GM21825 (cell line): ENCODE results near the gene TAMALIN.

ENCODE experiments used
- ATAC-seq: cut with Tn5 transposase; IDR thresholded peaks from one replicate; pipeline ENCODE4 v1.9.1; 2021; ENCODE audit warnings: mild to moderate bottlenecking, moderate library complexity; ENCODE audit not compliant: unreplicated experiment

The TAMALIN gene

DNA sequence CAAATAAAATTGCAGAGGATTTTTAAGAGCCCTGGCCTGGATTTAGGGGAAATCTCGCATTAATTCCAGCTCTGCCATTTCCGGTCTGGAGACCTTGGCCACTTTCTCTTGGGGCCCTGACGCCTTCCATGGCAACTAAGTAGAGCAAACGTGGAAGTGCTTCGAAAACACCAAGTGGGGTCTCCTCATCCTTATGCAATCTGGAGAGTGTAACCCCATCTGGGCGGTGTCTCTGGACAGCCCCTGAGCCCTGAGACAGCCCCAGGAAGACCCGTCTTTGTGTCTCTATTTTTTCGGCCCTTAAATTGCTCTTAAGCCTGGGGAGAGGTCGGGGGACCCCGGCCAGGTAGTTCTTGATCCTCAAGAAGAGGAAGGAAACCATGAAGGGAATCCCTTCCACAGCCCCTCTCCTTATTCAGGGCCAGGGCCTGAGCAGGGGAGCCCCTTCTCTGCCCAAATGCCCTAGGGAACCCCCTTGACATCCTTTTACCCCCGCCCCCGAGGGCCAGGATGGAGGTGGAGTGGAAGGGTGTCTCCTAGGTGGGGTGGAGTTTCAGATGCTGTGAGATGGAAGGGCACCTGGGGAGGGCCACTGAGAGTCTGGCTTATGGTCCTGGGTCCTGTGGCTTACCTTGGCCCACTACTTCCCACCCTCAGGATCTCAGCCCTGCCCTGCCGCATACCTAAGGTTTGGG, 26.8 kb downstream of the TAMALIN start:
- no peak for ATAC-seq

DNA sequence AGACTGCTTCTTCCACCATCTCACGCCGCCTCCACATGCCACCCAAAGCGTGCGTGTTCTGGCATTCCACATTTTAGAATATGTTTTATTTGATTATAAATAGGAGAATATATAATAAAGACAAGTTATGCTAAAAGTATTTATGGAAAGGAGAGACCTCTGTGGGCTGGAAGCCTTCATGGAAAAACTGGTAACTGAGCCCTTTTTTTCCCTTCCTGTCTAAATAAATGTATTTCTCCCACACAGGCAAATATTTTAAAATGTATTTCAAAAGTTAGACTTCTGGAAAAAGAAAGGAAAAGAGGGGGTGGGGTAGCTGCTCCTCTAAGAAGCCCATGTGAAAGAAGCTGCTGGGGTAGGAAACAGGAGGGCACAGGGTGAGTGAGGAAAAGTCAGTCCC, 28.4 kb downstream of the TAMALIN start:
- ATAC-seq: no peak

DNA sequence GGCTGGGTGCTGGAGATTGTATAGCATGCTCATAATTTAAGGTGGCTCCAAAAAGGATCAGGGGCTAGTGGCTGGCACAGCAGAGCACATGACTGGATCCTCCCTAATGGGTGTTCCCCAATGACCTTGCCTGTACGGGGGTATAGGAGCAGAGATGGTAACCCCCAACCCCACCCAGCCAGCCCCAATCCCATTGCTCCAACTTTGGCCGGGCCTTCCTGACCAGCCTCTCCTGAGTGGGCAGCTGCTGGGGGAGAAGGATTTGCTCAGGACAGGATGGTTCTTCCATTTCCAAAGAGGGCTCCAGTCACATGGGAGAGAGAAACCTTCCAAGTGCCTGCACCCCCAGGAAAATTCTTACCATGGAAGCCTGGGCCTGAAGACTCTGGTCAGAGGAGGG, 29.2 kb downstream of the TAMALIN start:
- no peak for ATAC-seq

DNA sequence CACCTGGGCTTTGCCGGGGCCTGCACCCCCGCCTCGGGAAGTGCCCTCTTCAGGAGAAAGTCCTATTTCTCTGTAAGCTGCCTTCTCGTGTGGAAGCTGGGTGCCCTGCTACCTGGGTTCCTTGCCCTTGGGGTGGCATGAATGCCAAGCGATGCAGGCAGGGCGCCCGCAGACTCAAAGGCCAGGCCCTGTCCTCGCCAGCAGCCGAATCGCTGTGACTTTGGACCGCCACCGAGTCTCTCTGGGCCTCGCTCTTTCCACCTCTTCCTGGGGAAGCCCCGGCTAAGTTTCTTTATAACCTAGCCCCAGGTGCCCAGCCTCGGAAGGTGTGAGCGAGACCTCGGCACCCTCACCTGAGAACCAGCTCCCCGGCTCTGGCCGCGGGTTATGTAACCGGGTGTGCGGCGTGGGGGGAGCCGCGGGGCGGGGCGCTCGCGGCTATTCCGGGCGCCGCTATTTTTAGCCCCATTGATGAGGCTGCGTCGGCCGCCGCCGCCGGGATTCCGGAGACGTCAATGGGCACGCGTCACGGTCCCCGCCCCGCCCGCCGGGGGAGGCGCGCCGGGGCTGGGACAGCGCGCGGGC, 29.9 kb downstream of the TAMALIN start:
- peak; percentile 34 for ATAC-seq

DNA sequence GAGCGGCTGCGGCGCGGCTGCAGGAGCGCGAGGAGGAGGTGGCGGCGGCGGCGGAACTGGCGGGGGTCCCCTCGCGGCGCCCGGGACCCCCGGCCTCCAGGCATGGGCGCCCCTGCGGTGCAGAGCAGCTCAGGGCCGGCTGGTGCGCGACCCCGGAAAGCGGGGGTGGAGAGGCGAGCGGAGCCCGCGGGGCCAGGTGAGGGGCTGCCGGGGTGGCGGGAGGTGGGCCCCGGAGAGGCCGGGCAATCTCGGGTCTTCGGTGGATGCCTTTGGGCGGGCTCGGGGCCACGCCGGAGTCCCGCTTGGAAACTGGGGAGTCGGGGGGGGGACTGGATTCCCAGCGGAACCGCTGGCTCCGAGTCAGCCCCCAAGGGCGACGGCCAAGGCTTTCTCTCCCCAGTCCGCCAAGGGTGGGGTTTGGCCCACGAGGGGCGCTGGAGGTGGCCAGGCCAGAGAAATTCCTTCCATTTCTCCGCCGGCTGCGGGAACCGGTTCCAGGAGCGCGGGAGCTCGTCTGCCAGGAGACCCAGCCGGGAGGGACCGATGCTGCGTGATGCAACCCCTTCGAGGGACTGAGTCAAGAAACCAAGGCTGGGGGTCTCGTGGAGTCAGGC, 30.6 kb downstream of the TAMALIN start:
- ATAC-seq: no peak

DNA sequence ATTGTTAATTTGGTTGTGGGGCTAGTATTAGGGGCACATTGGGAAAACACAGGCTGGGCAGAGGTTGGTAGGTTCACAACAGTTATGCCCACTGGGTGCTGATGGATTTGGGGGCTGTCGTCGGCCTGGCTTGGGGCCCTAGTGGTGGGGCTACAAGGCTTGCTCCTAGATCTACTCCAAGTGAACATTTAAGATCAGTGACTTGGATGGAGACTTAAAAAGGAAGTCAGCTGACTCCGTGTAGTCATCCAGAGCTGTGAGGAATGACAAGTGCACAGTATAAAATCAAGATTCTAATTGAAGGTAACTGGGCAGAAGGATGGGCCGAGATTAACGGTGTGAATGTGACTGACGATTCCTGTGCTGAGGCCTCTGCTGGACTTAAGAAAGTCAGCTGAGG, 31.7 kb downstream of the TAMALIN start:
- no peak for ATAC-seq

DNA sequence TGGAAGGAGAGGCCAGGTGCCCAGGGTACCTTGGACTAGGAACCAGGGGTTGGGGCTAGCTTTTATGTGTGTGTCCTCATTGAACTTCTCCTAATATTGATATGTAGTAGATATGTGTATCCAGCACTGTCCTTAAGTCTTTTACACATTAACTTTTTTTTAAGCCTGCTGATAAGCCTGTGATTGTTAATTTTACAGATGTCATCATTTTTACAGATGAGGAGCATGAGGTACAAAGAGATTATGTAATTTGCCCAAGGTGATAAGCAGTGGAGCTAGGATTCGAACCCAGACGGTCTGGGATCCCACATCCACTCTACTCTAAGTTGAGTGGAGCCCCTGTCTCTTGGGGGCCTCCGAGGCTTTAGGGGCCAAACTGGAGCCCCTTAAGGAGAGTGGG, 34.3 kb downstream of the TAMALIN start:
- ATAC-seq: no peak

DNA sequence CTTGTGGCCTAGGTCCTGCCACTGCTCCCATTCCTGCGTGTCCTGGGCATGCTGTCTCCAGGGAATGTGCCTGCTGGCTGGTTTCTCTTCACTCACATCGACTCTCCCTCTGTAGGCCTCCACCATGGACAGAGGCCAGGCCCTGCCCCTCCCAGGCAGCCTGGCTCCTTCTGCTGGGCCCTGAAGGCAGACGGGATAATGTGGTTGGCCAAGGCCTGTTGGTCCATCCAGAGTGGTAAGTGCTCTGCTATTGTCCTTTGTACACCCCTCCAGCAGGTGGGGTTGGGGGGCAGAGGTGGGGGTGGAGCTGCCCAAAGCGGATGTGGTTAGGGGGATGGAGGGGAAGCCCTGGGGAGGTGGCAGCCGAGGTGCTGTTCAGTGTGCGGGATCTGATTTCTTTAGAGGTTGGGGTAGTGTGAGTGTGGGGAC, 35.0 kb downstream of the TAMALIN start:
- ATAC-seq: no peak

DNA sequence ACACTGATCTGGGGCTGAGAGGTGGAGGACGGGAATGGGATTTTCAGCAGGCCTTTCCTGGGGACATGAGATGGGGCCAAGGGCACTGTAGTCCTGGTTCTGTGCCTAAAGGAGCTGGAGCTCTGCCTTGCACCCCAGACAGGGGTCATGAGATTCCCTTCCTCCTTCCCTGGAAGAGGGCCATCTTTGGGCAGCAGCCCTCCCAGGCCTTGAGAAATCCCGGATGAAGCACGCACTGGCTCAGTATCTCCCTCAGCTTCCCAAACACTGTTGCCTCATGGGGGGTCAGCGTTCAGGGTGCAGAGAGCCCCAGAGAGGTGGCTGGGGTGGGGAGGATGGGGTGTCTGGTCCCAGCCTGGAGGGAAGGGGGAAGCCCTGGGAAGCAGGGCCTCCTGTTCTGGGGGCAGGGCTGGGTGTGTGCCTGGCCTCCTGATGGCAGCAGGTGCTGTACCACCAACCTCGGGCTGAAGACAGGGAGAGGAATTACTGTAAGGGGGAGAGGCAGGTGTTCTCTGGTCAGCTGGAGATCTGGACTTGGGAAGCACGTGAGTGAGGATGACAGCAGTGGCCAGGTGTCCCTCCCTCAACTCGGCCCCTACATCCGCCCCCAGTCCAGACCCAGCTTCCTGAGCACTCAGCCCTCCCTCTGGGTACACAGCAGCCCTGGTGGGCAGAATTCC, 36.1 kb downstream of the TAMALIN start:
- ATAC-seq: no peak

DNA sequence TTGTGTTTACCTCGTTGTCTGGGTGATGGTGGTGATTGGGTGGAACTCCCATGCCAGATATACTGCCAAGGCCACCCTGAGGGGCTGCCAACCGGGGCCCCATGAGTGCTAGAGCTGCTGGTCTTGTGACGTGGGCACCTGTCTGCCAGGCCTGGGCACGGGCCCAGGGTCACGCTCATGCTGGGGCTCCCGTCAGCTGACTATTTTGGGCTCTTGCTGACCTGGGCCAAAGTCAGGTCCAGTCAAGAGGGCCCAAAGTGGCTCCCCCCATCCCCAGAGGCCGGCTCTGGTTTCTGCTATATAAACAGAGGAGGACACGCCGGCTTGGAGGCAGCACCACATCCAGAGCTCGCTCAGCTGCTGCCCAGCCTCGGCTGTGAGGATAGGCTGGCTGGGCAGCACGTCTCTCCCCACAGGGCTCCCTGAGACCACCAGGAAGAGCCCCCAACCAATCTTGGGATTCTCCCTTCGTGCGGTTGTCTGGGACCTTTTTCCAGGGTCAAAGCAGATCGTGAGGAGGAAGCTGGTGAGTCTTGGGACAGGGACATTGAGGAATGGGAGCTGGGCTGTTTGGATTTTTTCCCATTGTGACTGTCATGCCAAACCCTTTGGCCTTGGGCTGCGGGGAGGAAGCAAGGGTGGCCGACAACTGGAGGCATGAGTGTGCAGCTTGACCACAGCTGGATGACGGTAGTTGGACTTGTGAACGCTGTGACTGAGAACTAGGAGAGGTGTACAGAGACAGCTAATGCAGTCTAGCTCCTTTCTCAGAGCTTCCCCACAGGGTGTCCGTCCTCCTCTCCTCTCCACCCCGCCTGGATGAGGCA, 36.9 kb downstream of the TAMALIN start:
- ATAC-seq: no peak

DNA sequence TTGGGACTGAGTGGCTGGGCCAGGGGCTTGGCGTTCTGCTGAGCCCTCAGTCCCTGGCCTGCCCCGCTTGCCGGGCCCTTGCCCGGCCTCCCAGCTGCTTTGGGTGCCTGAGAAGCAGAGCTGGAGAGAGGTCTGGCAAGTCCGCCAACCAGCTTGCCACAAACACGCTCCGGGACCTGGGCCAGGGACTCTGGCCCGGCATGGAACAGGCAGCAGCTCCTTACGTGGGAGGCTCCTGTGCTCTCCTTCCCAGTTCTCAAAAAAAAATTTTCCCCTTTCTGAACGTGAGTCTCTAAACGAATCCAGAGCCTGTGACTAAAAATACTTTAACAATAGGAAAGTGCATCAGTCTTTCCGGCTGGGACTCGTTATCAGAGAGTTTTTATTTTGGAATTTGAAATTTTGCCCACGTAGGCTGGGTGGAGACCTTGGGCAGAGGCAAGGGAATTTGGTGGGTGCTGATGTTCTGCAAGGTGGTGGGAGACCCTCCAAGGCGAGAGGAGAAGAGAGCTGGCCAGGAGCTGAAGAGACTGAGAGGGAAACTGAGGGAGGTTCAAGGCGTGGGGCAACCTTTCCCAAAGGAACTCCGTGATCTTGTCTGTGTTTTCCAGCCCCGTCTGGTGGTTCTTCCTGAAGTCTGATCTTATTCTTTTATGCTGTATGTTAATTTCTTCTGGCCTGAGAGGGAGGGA, 37.7 kb downstream of the TAMALIN start:
- no peak for ATAC-seq

DNA sequence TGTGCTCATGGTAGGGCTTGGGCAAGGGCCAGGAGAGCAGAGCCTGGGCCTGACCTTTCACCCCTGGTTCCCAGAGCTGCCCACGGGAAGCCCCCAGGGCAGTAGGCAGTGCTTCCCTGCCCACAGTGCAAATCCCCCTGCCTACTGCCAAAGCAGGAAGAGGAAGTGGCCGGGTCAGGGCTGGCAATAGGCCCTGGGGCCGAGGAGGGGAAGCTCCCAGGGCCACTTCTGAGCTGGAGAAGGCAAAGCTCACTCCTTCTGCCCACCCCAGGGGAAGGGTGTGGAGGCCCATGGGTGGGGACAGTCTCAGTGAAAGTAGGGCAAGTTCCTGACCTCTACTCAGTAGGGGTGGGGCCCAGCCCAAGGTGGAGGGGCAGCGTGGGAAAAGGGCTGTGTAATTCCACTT, 39.1 kb downstream of the TAMALIN start:
- ATAC-seq: no peak

DNA sequence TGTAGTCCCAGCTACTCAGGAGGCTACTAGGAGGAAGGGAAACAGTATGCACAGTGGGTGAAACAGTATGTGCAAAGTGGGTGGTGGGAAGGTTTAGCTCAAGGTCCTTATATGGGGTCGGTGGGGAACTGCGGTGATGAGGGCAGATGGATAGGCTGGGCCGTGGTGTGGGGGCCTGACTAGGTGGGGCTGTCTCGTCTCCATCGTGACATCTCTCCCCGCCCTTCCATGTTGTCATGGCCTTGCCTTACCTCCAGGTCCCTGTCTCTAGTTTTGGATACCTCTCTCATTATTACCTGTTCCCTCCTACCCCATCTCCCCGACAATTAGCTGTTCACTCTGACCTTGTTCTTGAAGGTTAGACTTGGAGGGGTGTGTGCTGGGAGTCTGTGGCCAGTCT, 40.1 kb downstream of the TAMALIN start:
- ATAC-seq: no peak

DNA sequence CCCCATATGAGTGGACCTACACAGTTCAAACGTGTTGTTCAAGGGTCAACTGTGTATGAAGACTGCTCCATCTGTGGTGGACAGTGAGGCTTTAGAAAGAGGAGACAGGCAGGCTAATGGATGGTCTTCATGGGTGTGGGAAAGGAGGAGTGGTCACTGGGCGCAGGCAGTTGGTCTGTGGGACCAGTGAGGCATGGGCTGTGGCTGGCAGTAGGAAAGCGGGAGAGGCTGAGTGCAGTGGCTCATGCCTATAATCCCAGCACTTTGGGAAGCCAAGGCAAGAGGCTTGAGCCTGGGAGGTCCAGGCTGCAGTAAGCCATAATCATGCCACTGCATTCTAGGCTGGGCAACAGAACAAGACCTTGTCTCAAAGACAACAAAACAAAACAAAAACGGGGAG, 42.5 kb downstream of the TAMALIN start:
- no peak for ATAC-seq

DNA sequence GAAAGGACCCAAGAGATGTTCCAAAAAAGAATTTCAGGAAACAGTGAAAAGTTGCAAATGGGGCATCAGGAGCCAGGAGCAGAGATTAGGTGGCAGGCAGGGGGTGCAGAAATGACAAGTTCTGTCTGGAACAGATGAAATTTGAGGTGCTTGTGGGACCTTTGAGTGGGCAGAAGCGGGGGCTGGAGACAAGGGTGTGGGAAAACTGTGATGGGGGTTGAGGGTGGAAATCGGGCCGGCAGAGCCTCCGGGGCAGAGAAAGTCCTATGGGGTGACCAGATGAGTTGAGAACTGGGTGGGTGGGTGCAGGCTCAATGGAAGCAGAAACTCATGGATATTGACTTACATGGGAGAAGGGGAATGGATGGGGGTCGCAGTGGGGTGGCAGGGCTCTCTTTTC, 42.9 kb downstream of the TAMALIN start:
- ATAC-seq: no peak

DNA sequence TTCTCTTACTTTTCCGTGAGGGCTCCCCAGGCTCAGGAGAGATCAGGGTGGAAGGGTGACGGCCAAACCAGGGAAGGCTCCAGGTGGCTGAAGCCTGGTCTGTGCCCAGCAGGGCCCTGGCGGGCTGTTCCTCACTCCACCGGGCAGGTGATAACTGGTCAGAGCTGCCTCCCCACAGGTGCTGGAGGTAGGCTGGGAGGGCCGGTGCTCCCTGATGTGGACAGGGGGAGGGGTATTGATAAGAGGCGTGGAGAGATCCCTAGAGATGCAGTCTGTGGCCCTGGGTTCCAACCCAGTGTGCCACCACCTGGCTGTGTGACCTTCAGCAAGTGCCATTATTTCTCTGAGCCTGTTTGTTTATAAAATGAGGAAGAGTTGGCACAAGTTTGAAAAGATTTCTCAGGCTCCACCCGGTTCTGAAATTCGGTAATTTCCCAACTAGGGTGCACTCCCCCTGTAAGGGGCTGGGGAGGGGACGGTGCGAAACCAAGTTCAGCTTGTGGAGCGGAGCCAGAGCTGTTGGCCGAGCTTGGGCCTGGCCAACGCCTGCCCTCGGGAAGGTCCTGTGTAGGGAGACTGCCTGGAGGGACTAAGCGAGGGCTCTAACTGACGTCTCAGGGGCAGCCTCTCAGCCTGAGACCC, 43.5 kb downstream of the TAMALIN start:
- no peak for ATAC-seq

DNA sequence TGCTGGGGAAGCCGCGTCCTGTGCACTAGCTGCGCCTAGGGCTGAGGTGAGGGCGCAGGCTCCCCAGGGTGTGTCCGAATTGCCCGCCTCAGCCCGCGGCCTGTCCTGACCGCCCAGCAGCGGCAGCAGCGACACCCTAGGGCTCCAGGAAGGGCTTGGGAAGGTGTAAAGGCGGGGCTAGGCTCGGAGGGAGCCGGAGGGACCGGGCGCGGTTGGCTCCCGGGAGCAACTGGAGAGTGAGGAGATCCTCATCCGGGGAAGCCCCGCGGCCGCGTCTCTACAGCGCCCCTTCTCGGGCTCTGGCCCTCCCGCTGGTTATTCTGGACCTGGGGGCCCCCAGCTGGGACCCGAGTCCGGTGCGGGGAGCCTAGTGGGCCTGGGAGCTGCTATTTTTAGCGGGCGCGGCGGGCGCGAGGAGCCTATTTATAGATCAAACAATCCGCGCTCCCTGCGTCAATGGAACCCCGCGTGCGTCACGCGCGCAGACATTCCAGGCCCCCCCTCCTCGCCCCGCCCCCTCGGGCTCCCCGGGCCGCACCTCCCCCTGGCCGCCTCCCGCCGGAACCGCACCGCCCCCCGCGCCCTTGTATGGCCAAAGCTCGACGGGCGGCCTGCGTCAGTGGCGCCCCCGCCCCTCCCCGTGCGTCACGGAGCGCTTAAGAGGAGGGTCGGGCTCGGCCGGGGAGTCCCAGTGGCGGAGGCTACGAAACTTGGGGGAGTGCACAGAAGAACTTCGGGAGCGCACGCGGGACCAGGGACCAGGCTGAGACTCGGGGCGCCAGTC, 44.2 kb downstream of the TAMALIN start, which contains the start of gene NR4A1:
NR4A1 (plus strand) TSS at position 685 of the 784 bp plus-strand sequence. CDS start 2,887 bp downstream, outside the sequence.
- ATAC-seq: peak; percentile 82

DNA sequence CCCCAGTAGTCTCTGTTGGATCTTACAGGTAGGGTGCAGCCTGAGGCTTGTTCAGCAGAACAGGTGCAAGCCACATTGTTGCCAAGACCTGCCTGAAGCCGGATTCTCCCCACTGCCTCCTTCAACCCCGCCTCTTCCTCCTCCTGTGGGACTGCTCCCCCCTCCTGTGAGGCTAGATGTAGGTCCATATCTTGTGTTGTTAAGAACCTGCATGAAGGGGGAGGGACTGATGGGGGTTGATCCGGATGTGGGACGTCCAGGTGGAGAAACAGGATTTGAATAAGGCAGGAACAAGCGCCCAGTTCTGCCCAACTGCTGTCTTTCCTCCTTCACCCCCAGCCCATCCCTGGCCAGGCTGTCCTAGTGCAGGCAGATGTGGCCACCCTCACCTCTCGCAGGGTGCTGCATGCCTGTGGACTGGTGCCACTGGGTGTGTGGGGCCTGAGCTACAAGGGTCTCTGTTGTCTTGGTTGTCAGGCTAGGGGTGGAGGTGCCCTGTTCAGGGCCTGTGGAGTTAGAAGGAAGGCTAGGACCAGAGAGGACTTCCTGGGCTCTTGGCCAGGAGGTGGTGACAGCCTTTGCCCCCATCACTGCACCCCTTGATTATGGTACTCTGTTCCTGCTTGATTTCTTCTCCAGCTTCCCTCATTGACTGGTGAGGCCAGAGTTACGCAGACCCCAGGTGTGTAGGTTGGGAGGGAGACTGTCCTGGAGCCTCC, 45.9 kb downstream of the TAMALIN start:
- no peak for ATAC-seq
